Gastroesophageal sphincter (tissue), 3 donors: ENCODE measurements around the gene SLC39A5.

Experiments
- EP300 ChIP-seq: sonication (generic); formaldehyde crosslinking; IDR thresholded peaks from one replicate; pipeline ENCODE4 v1.6.1; 2017; ENCODE audit warnings: antibody characterized with exemption, mild to moderate bottlenecking
- POLR2A ChIP-seq, 2 donors: fragments of 450-650 bp; IDR thresholded peaks; one replicate each; pipeline ENCODE4 v1.6.1; 2017; ENCODE audit warnings: antibody characterized with exemption in 2 of 2, mild to moderate bottlenecking in 2 of 2, moderate library complexity in 1 of 2
- POLR2AphosphoS5 ChIP-seq: sonication (generic); formaldehyde crosslinking; IDR thresholded peaks from one replicate; pipeline ENCODE4 v1.6.1; 2017; ENCODE audit warnings: antibody characterized with exemption
- TF ChIP-seq, protein P1 (sequence below), 4 experiments: fragments of 200-600 bp in 2 of 4; fragments of 450-650 bp in 2 of 4; sonication (generic) in 1 of 4; IDR thresholded peaks; one replicate each; pipeline ENCODE4 v1.5.1; 2017 to 2019; ENCODE audit warnings: antibody characterized with exemption in 4 of 4, mild to moderate bottlenecking in 2 of 4, moderate library complexity in 2 of 4

- TF ChIP-seq, protein P1, sequence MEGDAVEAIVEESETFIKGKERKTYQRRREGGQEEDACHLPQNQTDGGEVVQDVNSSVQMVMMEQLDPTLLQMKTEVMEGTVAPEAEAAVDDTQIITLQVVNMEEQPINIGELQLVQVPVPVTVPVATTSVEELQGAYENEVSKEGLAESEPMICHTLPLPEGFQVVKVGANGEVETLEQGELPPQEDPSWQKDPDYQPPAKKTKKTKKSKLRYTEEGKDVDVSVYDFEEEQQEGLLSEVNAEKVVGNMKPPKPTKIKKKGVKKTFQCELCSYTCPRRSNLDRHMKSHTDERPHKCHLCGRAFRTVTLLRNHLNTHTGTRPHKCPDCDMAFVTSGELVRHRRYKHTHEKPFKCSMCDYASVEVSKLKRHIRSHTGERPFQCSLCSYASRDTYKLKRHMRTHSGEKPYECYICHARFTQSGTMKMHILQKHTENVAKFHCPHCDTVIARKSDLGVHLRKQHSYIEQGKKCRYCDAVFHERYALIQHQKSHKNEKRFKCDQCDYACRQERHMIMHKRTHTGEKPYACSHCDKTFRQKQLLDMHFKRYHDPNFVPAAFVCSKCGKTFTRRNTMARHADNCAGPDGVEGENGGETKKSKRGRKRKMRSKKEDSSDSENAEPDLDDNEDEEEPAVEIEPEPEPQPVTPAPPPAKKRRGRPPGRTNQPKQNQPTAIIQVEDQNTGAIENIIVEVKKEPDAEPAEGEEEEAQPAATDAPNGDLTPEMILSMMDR (IDR thresholded peaks at IDR 0.05), result no peak
- TF ChIP-seq POLR2A (IDR thresholded peaks at IDR 0.05) (no peak), POLR2AphosphoS5 (no peak), EP300 (no peak)
Observed at GRCh38 chr12:56213878-56214277, 16.0 kb upstream of the SLC39A5 start.
